GM19324 (cell line): ENCODE results near the gene WDR89.
"Not testable (repeated sequence)": the region's sequence is repeated elsewhere in the genome, so short reads cannot be mapped to it uniquely, and the experiment has no call there.

Experiments
- ATAC-seq: cut with Tn5 transposase; IDR thresholded peaks from one replicate; pipeline ENCODE4 v1.9.1; 2021; ENCODE audit warnings: mild to moderate bottlenecking, moderate library complexity; ENCODE audit not compliant: unreplicated experiment, low FRiP score

Gene WDR89

GRCh38 chr14:63603749-63604277, 37.9 kb downstream of the WDR89 start:
- ATAC-seq, result no peak

DNA sequence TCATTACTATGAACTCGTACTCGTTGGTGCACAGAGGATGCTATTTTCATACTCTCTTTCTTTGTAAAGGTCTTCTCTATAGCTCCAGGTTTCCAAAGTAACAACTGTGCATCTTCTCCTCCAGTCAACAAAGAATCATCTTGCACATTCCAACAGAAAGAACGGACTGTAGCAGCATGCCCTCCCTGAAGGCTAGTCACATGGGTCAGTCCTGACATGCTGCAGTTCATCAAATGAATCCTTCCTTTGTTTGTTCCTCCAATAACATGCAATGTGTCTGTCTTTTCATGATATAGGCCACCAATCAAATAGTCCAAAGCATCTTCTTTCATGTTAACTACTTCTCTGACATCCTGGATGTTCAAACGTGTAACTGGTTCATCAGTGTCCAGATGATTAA, 42.9 kb downstream of the WDR89 start:
- ATAC-seq, result no peak

DNA sequence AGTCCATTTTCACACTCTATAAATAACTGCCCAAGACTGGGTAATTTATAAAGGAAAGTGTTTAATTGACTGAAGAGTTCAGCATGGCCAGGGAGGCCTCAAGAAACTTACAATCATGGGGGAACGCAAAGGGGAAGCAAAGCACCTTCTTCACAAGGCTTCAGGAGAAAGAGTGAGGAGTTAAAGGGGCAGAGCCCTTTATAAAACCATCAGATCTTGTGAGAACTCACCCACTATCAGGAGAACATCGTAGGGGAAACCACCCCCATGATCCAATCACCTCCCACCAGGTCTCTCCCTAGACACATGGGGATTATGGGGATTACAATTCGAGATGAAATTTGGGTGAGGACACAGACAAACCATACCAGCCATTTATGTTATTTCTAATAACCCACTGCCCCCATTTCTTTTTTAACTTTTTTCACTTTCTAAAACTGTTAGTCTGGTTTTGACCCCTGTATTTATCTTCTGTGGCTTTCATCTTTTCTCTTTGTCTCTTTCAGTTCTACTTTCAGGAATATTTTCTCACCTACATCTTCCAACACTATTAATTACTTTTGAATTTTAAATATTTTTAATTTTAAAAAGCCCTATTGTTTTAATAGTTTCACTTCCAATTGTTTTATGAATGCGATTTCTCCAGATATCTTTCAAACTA, 44.5 kb downstream of the WDR89 start:
- ATAC-seq, result no peak

DNA sequence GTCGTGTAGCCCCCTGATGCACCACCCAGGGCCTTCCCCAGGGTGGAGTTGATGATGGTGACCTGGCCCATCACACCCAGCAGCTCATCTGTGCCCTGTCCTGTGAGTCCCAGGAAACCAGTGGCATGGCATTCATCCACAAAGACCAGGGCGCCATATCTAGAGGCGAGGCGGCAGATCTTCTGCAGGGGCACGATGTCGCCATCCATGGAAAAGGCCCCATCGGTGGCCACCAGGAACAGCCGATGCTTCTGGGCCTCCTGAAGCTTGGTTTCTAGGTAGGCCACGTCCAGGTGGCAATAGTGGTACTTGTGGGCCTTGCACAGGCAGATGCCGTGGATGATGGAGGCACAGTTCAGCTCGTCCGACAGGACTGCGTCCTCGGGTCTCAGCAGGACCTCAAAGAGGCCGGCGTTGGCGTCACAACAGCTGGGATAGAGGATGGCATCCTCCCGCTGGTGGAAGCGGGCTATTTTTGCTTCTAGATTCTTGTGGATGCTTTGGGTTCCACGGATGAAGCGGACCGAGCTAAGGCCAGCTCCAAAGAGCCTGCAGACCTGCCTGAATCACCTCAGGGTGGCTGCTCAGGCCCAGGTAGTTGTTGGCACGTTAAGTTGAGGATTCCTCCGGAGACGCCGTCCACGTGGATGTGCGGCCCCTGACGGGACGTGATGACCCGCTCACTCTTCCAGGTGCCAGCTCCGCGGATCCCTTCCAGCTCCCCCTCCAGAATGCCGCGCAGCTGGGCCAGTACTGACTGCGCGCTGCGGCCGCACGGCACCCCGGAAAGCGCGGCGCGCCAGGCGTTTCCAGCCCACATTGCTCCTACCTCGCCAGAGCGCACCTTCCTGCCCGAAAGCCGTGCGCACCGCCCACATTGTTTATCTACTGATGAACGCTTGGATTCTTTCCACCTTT, 47.0 kb downstream of the WDR89 start:
- ATAC-seq, result no peak

- ATAC-seq, result not testable (repeated sequence)
Observed at GRCh38 chr14:63583046-63583445, 58.6 kb downstream of the WDR89 start.

DNA sequence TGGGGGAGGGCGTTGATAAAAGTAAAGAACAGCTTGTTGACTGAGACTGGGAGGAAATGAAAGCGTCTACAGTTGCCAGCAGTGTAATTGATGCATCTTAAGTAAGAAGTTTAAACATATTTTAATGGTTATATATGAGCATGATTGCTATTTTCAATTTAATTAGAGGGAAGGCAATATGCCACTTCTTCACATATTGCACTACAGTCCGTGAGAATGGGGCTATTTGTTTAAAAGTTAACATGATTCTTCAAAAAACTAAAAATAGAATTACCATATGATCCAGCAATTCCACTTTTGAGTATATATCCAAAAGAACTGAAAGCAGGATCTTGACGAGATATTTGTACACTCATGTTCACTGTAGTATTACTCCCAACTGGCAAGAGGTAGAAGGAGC, 60.2 kb downstream of the WDR89 start:
- ATAC-seq, result no peak

- no peak for ATAC-seq
Observed at GRCh38 chr14:63578300-63578699, 63.4 kb downstream of the WDR89 start.

GRCh38 chr14:63573581-63573980, 68.1 kb downstream of the WDR89 start:
- no peak for ATAC-seq

GRCh38 chr14:63565448-63565847, 76.2 kb downstream of the WDR89 start:
- ATAC-seq, result no peak

- no peak for ATAC-seq
Observed at GRCh38 chr14:63564318-63564717, 77.4 kb downstream of the WDR89 start.

DNA sequence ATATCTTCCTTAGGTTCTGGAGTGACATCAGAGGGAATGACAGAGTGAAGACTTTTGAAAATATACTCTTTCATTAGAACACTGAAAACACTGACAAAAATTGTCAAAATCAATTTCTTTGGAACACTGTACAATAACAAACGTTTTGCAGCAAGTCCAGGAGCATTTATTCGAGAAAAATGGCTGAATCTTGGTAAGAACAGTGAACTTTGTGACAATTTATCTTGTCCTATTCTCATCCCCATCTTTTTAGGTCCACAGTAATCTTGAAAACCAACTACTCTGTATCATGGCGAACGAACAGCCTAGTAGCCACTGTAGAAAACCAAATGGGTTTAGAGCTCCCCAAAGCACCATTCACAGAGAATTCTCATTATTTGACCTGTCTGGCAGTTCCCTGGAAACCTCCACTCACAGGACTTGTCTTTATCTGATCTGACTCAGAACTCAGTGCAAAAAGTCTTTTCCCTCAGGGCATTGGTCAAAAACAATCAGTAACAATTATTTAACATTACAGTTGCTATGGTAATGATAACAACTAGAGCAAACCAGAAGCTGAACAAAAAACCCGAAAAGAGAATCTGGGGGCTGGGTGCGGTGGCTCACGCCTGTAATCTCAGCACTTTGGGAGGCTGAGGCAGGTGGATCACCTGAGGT, 78.2 kb downstream of the WDR89 start:
- no peak for ATAC-seq

GRCh38 chr14:63562405-63562804, 79.3 kb downstream of the WDR89 start:
- no peak for ATAC-seq

DNA sequence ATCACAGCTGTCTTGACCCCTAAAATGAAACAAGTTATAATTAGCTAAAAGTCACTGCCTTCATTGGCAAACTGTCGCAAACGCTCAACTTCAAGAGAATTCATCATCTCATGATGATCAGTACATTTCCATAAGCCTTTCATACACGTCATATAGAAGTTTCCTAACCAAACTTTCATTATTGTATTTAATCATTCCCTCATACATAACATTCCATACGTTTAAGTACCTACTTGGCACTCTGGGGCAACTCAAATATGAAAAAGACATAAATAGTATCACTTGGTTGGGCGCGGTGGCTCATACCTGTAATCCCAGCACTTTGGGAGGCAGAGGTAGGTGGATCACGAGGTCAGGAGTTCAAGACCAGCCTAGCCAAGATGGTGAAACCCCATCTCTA, 86.1 kb downstream of the WDR89 start:
- ATAC-seq, result no peak

DNA sequence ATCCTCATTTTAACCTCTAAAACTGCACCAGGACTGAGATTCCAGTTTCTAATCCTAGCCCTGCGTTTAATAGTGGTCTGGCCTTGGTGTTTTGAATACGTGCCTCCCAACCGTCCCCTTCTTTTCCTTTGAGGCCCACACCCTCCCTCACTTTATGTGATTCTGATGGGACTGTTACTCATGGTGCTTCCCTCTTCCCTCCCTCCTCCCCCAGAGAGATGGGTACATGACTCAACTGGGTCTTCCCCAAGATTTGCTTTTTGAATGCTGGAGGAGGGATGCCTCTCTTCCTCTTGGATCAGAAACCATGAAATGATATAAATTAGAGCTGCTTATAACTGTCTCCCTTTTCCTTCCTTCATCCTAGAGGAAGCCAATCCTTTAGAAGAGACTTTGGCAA, 90.3 kb downstream of the WDR89 start:
- ATAC-seq, result no peak

GRCh38 chr14:63547798-63548335, 93.8 kb downstream of the WDR89 start:
- ATAC-seq, result no peak
